HG03139 (cell line): ENCODE data around the gene TEF.

Source experiments
- ATAC-seq: cut with Tn5 transposase; IDR thresholded peaks from one replicate; pipeline ENCODE4 v1.9.1; 2021; ENCODE audit not compliant: unreplicated experiment

Gene TEF

DNA sequence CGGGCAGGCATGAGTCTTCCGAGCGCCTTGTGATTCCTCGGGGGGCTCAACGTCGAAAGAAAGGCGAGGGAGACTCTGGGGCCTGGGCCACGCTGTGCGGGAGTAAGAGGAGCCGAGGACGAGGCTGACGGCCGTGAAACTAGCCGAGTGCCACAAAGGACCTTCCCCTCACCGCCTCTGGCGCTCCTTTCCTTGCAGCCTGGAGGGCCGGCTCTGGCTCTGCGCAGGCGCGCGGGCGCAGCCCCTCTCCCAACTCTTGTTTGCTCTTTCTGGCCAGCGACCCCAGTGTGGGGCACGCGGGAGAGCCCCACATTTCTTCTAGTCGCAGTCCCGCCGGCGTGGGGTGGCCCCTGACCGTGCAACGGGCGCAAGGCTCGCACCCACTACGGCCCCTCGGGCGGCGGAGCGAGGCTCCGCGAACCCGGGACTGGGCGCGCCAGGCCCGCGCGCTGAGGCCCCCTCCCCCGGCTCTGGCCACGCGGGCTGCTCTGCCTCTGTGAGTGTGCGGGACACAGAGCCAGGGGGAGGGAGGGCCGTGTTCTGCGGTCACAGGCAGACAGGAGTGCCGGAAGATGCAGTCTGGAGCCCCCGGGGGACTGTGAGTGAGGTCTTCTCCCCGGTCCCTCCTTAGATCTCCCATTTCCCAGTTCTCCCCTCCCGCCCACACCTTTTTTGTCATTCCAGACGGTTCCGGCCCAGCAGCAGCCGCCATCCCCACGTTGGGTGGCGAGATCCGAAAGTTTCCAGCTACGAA, 65.9 kb downstream of the TEF start:
- no peak for ATAC-seq

- peak; percentile 44 for ATAC-seq
Observed at GRCh38 chr22:41448189-41448808, 66.6 kb downstream of the TEF start.
